ENCODE data around the gene IMMP1L. TPM values are rescaled to one million over a fixed set of nuclear protein-coding genes. Genes with fewer than 3 reads are reported as not detected.

IMMP1L gene
- total RNA-seq, 1 experiment from 2014 or later: 21.1 TPM

DNA sequence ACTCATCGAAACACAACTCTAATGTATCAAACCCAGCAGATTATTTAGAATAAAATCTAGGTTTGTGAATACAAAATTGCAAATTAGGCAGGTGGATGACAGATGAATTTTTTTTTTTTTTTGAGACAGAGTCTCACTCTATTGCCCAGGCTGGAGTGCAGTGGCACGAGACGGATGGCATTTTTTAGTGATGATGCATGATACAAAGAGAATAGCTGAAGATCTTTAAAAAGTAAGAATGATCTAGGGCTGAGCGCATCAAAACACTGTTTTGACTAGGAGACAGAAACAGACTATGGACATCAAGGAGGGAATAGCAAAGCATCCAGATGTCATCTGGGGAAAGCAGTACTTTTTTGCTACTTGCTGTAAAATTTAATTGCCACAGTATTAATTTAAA lies 63.8 kb downstream of the IMMP1L start:
- intact Hi-C loops (cut with micrococcal nuclease; ENCODE audit: unreplicated experiment) (no loop called here), in situ Hi-C loops (cut with HindIII; ENCODE audit: low pct_unique_long_range_greater_than_20kb, low sequenced_read_pairs) (no loop called here)
- no peak overlapping the region for H3K4me3 ChIP-seq (ENCODE audit: low read depth in 2 of 2, low read length in 2 of 2)
- H3K36me3 ChIP-seq (ENCODE audit: control insufficient read depth, insufficient read depth, low read length): no peaks in the 10 kb centered on the region
- DNase-seq (ENCODE audit: low read depth, low spot score) (no peak), ATAC-seq (no peak)
- no TSS peak for BruUV-seq (replicated peaks)
- ChIA-PET CTCF (no interaction called here), POLR2A (no interaction called here)
- no peak overlapping the region for H3K27ac ChIP-seq (ENCODE audit: low read length)
- TF ChIP-seq SIN3A (IDR thresholded peaks at IDR 0.05; ENCODE audit: borderline replicate concordance, insufficient read depth, low read depth, low read length) (no peak), POLR2AphosphoS5 (IDR thresholded peaks at IDR 0.05; ENCODE audit: low read depth, low read length) (no peak), TCF7L2 (IDR thresholded peaks at IDR 0.05; ENCODE audit: low read depth, low read length) (no peak), REST (IDR thresholded peaks at IDR 0.05; ENCODE audit: insufficient read depth in 1 of 2, low read depth in 2 of 2, low read length in 1 of 2) (no peak), CTCF (IDR thresholded peaks at IDR 0.05) (no peak)
- H3K27me3 ChIP-seq (ENCODE audit: control insufficient read depth, insufficient read depth, low read length): no peaks in the 10 kb centered on the region
- no peaks in the 10 kb centered on the region for H3K9me3 ChIP-seq (ENCODE audit: control insufficient read depth, insufficient read depth, low read depth, low read length)
- no peaks in the 10 kb centered on the region for H3K4me1 ChIP-seq (ENCODE audit: control insufficient read depth, insufficient read depth, low read length)

GRCh38 chr11:31443802-31444201 lies 65.6 kb downstream of the IMMP1L start:
- no peak for DNase-seq (ENCODE audit: low read depth, low spot score)
- intact Hi-C loops (cut with micrococcal nuclease; ENCODE audit: unreplicated experiment): no loop called here
- Histone ChIP-seq H3K27ac (ENCODE audit: low read length) (no peak overlapping the region), H3K9me3 (ENCODE audit: control insufficient read depth, insufficient read depth, low read depth, low read length) (no peaks in the 10 kb centered on the region), H3K36me3 (ENCODE audit: control insufficient read depth, insufficient read depth, low read length) (no peaks in the 10 kb centered on the region), H3K4me1 (ENCODE audit: control insufficient read depth, insufficient read depth, low read length) (no peaks in the 10 kb centered on the region), H3K27me3 (ENCODE audit: control insufficient read depth, insufficient read depth, low read length) (no peaks in the 10 kb centered on the region), H3K4me3 (ENCODE audit: low read depth in 2 of 2, low read length in 2 of 2) (no peak overlapping the region)
- no TSS peak for BruUV-seq (replicated peaks)
- ChIA-PET CTCF (no interaction called here), POLR2A (no interaction called here)
- in situ Hi-C loops (cut with HindIII; ENCODE audit: low pct_unique_long_range_greater_than_20kb, low sequenced_read_pairs): no loop called here
- TF ChIP-seq SIN3A (IDR thresholded peaks at IDR 0.05; ENCODE audit: borderline replicate concordance, insufficient read depth, low read depth, low read length) (no peak), CTCF (IDR thresholded peaks at IDR 0.05) (no peak), POLR2AphosphoS5 (IDR thresholded peaks at IDR 0.05; ENCODE audit: low read depth, low read length) (no peak)
- ATAC-seq: no peak

- in situ Hi-C loops (cut with HindIII; ENCODE audit: low pct_unique_long_range_greater_than_20kb, low sequenced_read_pairs): no loop called here
- Histone ChIP-seq H3K4me1 (ENCODE audit: control insufficient read depth, insufficient read depth, low read length) (no peaks in the 10 kb centered on the region), H3K27me3 (ENCODE audit: control insufficient read depth, insufficient read depth, low read length) (no peaks in the 10 kb centered on the region), H3K27ac (ENCODE audit: low read length) (no peak overlapping the region), H3K36me3 (ENCODE audit: control insufficient read depth, insufficient read depth, low read length) (no peaks in the 10 kb centered on the region), H3K4me3 (ENCODE audit: low read depth in 2 of 2, low read length in 2 of 2) (no peak overlapping the region), H3K9me3 (ENCODE audit: control insufficient read depth, insufficient read depth, low read depth, low read length) (no peaks in the 10 kb centered on the region)
- intact Hi-C loops (cut with micrococcal nuclease; ENCODE audit: unreplicated experiment): no loop called here
- POLR2A ChIA-PET: no interaction called here
- DNase-seq (ENCODE audit: low read depth, low spot score) (no peak), ATAC-seq (no peak)
- BruUV-seq (replicated peaks): no TSS peak
- TF ChIP-seq POLR2AphosphoS5 (IDR thresholded peaks at IDR 0.05; ENCODE audit: low read depth, low read length): no peak
- TF ChIP-seq REST (IDR thresholded peaks at IDR 0.05; ENCODE audit: insufficient read depth in 1 of 2, low read depth in 2 of 2, low read length in 1 of 2): no peak
- no peak for TF ChIP-seq SIN3A (IDR thresholded peaks at IDR 0.05; ENCODE audit: borderline replicate concordance, insufficient read depth, low read depth, low read length)
- TF ChIP-seq TCF7L2 (IDR thresholded peaks at IDR 0.05; ENCODE audit: low read depth, low read length): no peak
- TF ChIP-seq CTCF (IDR thresholded peaks at IDR 0.05): no peak
- CTCF ChIA-PET: no interaction called here
Measured at GRCh38 chr11:31442086-31442485, 67.3 kb downstream of the IMMP1L start.

All from Panc1 (cell line).